ENCODE results near the gene CENPB.

DNA sequence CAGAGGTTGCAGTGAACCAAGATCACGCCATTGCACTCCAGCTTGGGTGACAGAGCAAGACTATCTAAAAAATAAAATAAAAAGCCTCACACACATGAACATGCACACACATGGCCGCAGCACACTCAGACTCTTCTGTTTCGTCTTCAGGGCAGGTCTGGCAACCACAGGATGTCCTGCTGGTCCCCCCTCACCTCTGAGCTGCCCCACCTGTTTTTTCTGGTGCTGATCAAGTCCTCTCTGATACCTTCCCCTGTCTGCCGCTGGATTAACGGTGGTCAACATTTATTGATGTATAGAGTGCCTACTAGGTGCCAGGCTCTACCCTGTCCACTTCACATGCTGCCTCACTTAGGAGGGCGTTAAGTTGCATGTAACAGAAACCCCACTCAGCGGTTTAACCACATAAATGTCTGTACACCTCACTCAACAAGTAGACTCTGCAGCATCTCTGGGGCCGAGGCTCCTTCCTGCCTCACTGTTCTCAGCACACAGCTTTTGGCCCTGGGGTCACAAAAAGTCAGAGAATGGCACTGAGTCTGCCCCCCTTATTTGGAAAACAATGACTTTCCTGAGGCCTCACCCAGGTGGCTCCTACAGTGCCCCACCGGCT lies 29.3 kb upstream of the CENPB start:
- no peak for TF ChIP-seq POLR2AphosphoS5 (IDR thresholded peaks at IDR 0.05; ENCODE audit: borderline replicate concordance, low read depth, low read length)
- no peak for TF ChIP-seq EZH2 (IDR thresholded peaks at IDR 0.05)
